CD4-positive, alpha-beta T cell treated with Interleukin-2 at 100 ng/mL for 4 hours (primary cell): Measurements from ENCODE around the gene SPECC1.
"Not testable (repeated sequence)": the region's sequence is repeated elsewhere in the genome, so short reads cannot be mapped to it uniquely, and the experiment has no call there.

Experiments used
- DNase-seq: peaks from one replicate; pipeline ENCODE4 v3.0.0-alpha.2; 2020; ENCODE audit warnings: low spot score

SPECC1 gene

DNA sequence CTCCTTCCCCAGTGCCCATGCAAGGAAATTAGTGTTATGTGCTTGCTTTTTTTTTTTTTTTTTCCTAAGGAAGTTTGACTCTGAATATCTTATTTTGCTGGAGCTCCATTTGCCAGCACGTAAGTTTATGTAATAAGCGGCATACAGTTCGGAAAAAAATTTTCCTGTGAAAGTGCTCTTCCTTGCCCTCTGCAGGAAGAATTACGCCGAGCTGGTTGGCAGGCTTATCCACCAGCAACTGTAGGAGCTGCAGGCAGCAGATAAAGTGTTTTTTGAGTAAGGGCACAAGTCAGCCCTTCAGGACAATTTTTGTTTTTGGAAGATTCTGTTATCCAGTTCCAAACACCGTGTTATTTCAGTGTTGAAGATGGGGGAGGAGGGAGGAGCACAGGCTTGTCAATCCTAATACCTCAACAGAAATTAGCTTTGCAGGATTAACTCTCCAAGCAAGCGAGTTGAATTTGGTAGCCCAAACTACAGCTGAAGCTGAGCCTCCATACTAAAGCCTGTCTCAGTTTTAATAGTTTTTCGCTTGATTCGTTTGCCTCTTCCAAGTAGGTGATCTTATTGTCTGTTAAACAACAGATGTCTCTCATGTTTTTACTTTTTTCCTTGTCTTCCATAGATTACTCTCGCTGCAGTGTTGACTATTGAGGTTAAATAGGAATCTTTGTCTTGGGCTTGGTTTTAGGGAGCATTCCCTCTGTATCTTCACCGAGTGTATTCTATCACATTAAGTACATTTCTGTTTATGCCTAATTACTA lies 1.1 kb downstream of the SPECC1 start:
- no peak for DNase-seq

DNA sequence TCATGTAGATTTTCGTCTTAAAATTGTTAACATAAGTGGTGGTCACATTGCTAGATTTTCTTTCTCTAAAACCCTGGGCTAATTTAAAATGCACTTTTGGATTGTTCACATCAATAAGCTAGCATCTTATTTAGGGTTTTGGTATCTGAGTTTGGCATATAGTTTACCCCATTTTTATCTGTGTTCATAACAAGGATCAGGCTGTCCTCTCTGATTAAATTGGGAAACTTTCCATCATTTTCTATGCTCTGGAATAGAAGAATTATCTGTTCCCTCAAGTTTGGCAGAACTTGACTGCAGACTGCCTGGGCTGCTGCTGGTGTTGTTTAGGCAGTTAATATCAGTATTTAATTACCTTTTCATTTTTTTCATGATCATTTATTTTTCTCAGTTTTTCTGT lies 1.8 kb downstream of the SPECC1 start:
- no peak for DNase-seq

DNA sequence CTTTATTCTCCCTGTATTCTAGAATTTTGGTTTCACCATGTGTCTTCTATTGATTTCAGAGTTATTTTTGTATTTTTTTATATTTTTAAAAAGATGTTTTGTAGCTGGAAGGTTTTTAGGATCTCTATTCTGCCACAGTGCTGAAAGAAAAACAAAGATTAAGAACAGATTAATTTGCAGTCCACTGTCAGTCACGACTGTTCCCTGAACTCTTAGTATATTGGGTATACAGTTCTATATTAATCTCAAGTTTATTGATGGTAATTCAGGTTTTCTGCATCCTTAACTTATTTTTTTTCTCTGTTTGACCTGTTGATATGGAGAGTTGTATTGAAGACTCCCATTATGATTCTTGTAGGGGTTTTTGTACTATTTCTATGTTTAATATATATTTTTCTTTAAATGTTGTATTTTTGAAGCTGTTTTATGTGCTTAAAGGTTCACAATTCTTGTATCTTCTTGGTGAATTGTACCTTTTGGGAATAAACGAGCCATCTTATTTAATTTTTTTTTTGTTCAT lies 2.9 kb downstream of the SPECC1 start:
- no peak for DNase-seq

DNA sequence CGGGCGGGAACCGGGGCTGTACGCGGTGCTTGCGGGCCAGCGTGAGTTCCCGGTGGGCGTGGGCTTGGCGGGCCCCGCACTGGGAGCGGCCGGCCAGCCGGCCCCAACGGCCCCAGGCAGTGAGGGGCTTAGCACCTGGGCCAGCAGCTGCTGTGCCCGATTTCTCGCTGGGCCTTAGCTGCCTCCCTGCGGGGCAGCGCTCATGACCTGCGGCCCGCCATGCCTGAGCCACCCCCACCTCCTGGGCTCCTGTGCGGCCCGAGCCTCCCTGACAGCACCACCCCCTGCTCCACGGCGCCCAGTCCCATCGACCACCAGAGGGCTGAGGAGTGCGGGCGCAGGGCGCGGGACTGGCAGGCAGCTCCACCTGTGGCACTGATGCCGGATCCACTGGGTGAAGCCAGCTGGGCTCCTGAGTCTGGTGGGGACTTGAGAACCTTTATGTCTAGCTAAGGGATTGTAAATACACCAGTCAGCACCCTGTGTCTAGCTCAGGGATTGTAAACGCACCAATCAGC lies 7.4 kb downstream of the SPECC1 start:
- DNase-seq = not testable (repeated sequence)

DNA sequence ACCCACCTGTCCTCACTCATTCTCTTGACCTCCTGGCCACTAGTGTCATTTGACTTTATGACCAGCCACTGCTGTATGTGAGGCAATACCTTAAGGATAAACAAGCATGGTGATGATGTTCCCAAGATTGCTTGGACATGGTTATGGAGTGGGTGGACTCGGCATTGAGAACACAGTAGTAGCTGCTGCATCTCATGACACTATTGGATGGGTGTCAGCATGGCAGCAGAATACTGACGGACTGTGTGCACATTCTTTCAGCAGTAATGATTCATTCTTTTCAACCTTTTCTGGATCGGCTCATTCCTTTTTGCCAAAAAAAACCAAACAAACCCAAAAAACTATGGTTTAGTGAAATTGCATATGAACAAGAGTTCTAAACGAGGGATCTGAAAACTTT lies 13.5 kb downstream of the SPECC1 start:
- no peak for DNase-seq

DNA sequence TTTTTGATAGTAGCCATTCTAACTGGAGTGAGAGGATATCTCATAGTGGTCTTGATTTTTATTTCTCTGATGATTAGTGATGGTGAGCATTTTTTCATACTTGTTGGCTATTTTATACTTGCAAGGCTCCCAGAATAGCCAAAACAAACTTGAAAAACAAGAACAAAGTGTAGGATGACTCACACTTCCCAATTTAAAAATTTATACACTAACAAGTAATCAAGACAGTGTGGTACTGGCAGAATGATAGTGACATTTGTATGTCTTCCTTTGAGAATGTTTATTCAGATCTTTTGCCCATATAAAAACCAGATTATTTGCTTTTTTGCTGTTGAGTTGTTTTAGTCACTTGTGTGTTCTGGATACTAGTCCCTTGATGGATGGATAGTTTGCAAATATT lies 17.8 kb downstream of the SPECC1 start:
- DNase-seq = no peak

DNA sequence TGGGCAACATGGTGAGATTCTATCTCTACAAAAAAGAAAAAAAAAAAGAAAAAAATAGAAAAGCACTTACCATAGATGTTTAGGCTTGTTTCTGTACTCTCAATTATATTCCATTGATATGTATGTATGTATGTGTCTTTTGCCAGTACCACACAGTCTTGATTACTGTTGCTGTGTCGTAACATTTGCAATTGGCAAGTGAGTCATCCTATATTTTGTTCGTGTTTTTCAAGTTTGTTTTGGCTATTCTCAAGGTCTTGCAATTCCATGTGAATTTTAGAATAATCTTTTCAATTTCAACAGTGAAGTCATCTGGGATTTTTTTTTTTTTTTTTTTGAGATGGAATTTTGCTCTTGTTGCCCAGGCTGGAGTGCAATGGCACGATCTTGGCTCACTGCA lies 19.3 kb downstream of the SPECC1 start:
- no peak for DNase-seq

DNA sequence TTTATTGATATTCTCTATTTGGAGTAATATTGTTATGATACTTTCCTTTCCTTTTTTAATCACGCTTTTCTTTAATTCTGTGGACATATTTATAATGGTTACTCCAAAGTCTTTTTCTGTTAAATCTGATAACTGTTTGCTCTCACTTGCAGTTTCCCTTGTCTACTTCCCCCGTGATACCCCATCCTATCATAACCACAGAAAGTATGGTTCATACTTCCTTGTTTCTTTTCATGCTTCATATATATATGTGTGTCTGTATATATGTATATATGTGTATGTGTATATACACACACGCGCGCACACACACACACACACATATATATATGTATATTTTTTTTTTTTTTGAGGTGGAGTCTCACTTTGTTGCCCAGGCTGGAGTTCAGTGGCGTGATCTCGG lies 23.5 kb downstream of the SPECC1 start:
- DNase-seq = no peak

DNA sequence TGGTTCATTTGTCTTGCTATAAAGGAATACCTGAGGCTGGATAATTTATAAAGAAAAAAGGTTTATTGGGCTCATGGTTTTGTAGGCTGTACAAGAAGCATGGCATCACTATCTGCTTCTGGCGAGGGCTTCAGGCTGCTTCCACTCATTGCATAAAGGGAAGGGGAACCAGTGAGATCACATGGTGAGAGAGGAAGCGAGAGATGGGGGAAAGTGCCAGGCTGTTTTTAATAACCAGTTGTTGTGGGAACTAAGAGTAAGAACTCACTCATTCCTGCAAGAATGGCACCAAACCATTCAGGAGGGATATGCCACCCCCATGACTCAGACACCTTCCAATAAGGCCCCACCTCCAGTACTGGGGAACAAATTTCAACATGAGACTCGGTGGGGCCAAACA lies 24.3 kb downstream of the SPECC1 start:
- DNase-seq = no peak

DNA sequence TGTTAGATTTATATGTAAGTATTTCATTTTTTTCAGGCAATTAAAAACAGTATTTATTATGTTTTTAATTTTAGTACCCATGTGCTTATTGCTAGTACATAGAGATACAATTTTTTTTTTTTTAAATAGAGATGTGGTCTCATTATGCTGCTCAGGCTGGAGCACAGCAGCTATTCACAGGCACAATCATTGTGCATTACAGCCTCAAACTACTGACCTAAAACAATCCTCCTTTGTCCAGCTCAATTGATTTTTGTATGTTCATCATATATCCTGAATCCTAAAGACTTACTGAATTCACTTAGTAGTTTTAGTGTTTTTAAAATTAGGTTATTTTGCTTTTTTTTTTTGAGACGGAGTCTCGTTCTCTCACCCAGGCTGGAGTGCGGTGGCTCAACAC lies 26.3 kb downstream of the SPECC1 start:
- no peak for DNase-seq

DNA sequence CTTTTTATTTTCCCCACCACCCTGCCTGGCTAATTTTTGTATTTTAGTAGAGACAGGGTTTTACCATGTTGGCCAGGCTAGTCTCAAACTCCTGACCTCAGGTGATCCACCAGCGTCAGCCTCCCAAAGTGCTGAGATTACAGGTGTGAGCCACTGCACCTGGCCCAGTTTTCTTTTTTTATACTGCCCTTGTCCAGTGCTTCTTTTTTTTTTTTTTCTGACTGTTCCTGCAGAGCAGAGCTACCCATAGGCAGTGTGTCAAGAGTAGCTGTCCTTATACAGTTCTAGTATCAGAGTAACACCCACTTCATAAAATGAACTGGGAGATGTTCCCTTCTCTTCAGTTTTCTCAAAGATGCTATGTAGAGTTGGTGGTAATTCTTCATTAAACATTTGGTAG lies 28.1 kb downstream of the SPECC1 start:
- DNase-seq = not testable (repeated sequence)

DNA sequence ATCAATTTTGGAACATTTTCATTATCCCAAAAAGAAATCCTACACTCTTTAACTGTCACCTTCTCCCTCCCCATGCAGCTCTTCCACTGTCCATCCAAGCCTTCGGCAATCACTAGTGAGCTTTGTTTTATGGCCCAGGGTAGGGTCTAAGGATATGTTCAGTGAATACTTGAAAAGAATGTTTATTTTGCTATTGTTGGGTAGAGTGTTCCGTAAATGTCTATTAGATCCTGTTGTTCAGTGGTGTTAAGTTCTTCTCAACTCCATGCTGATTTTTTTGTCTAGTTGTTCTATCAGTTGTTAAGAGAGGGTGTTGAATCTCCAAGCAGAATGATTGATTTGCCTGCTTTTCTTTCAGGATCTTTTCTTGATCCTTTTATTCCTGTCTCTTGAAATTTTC lies 29.9 kb downstream of the SPECC1 start:
- no peak for DNase-seq

DNA sequence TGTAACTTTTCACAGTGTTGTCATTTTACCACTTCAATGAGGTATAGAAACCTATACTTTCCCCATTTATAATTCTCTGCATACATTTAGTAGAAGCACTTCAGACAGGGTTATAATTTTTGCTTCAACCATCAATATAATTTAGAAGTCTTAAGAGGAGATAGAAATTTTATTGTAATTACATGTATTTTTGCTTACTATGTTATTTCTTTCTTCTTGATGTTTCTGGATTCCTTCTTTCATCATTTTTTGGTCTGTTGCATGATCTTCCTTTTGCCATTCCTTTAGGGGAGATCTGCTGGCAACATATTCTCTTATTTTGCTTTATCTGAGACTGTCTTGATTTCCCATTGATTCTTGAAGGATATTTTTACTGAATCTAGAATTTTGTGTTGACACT lies 31.1 kb downstream of the SPECC1 start:
- no peak for DNase-seq

DNA sequence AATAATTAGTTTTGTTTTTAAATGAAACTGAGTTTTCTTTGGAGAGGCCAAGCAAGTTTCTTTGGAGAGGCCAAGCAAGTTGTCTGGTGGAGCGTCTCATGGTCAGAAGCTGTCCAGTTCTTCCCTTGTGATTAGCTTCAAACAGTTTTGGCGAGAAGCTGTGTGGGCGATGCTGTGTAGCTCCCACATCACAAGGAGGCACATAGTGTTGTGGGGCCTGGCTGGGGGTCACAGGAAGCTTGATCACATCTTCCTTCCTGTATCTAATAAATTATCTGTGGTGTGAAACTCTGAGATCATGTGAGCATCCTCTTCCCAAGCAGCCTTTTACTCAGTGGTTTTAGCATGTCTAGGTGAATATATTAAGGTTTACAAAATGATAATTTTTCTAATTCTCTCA lies 33.9 kb downstream of the SPECC1 start:
- peak; percentile 4 for DNase-seq

DNA sequence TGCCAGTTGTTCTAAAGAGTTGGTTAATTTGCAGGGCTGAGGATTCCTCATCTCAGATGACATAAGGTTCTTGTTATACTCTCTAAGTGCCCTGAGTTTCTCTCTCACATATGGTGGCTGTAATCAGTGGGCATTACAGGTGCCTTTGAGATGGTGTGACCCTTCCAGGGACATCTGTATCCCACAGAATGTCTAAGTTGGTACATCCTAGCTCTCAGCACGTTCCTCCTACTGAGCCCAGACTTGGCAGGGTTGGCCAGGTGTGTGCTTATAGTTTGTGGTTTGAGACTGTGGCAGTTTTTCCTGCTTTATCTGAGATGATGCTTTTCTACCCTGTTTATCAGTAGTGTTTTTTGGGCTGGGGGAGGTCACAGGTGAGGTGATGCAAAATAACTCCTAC lies 36.3 kb downstream of the SPECC1 start:
- DNase-seq = no peak

DNA sequence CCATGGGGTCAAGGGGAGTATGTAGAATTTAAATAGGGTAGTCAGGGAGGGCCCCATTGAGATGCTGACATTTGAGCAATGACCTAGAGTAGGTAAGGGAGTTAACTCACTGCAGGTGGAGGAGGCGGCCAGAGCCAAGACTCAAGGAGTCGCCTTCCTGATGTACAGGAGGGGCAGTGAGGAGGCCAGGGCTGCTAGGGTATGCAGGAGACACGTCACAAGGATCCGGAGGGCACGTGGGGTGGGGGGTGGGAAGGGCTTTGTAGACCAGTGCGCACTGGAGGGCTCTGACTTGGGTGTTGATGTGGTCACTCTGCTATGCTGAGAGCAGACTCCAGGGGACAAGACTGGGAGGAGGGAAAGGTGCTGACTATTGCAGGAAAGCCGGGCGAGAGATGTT lies 37.5 kb downstream of the SPECC1 start:
- DNase-seq = no peak

DNA sequence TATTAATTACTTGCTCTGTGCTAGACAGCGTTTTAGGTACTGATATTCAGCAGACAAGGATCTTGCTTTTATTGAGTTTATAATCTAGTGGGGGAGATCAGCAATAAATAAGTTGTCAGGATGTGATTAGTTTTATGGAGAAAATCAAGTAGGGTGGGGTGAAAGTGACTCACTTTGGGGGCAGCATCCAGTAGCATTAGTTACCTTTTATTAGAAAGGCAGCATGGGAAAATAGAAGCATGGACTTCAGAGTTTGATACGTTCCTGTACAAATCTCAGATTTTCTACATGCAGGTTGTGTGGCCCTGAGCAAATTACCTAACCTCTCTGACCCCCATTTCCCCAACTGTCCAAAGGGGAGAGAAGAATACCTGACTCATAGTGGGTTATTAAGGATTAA lies 42.5 kb downstream of the SPECC1 start:
- no peak for DNase-seq

DNA sequence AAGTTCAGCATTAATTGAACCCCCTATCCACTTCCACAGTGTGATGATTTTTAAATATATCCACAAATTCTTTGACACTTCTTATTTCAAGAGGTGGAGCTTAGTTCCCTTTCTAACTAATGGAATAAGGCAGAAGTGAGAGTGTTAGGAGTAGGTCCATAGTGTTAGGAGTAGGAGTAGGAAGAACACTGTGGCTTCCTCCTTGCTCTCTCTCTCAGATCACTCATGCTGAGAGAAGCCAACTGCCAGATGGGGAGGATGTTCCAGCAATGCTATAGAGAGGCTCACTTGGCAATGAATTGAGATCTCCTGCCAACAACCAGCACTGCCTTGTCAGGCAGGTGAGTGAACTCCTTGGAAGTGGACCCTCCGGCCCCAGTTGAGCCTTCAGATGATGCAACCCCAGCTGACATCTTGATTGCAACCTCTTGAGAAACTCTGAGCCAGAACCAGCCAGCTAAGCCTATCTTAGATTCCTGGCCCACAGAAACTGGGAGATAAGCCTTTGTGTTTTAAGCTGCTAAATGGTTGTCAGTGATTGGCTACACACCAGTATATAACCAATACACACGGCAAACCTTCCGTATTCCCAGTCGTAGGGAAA lies 44.3 kb downstream of the SPECC1 start:
- no peak for DNase-seq

DNA sequence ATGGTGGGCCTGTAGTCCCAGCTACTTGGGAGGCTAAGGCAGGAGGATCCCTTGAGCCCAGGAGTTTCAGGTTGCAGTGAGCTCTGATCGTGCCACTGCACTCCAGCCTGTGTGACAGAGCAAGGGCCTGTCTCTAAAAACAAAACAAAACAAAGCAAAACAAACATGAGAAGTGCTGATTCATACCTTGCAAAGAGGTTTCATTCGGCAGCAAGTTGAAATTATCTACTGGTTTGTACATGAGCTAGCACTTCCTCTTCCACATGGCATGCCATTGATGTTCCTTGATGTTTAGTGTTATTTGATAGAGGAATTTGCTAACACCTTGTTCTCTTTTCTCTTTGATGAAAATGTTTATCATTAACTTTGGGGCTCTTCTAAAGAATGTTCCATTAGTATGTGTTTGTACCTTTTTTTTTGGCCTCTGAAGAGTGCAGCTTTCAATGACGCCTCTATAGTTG lies 50.6 kb downstream of the SPECC1 start:
- no peak for DNase-seq

DNA sequence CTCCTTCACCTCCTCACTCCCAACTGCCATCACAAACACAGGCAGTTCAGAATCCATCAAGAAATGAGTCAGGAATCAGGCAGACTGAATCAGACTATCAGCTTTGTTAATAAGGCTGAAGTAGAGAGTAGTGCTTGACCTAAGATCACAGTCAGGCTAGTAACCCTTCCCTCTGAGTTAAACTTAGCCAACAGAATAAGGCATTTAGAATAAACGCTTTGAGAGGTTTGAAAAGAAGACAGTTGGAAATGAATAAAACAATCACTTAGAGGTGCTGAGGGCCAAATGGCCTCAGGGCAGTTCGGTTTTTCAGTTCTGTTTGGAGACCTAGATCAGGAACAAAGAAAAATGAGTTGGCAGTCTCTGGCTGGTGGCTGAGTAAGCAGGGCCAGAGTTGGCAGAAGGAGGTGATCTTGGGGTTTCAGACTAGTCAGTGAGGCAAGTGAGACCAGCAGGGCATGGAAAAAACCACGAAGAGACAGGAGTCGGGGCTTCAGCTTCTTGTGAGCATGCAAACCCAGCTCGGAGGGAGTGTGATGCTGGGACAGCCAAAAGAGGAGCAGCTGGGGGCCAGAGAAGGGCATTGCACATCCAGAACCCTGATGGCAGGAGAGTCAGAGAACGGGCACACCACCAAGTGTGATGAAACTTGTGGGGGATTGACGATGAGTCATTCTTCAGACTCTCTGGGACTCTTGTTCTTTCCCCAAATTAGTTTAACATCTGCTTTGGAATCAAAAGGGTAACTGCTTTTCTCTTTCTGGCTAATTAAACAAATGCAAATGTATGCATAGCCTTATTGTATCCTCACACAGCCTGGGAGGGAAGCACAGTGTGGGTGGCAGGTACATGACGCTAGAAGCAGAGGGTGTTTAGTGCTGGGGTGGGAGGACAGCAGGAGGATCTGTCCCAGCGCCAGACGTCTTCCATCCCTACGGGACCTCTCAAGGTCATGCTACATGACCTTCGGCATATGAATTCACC lies 54.8 kb downstream of the SPECC1 start:
- no peak for DNase-seq

DNA sequence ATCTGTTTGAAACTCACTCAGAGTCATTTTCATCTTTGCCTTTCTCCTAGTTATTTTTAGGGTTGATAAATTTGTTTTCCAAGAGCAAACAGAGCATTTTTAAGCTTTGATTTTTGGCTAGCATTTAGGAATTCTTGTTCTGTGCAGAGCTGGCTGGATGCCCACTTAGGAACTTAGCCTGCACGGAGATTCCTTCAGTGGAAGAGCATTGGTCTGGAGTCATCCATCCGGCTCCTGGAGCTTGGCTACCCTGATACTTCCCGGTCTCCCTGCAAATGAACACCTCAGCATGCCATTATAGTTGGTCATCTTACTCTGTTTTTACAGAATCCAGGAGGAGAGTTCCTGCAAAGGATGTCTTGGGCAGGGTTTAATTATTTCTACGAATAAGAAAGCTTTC lies 57.1 kb downstream of the SPECC1 start:
- no peak for DNase-seq

DNA sequence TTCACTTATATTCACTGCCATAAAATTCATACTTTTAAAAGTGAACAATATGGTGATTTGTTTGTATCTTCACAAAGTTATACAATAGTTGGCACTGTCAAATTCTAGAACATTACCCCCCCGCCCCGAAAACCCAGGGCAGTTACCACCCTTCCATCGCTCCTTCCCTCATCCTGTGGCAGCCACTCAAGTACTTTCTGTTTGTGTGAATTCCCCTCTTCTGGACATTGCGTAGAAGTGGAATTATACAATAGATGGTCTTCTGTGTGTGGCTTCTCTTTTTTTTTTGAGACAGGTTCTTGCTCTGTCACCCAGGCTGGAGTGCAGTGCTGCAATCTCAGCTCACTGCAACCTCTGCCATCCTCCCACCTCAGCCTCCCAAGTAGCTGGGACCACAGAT lies 58.6 kb downstream of the SPECC1 start:
- DNase-seq = no peak
